Measurements from ENCODE around the gene NUDT3. TPM values are rescaled to one million over a fixed set of nuclear protein-coding genes. Genes with fewer than 3 reads are reported as not detected.
"Not testable (repeated sequence)": the region's sequence is repeated elsewhere in the genome, so short reads cannot be mapped to it uniquely, and the experiment has no call there.

NUDT3 gene
- total and polyA plus RNA-seq, 4 donors, result 9.0 to 38.5 (median 22.8) TPM

- no peak for ATAC-seq (ENCODE audit: insufficient read depth, low FRiP score)
- H3K9ac ChIP-seq (ENCODE audit: insufficient read depth in 1 of 2, low read length in 2 of 2), result no peak overlapping the region
- 78 to 84% methylated on average over 3 of the region's 3 CpGs for whole genome bisulfite sequencing, 2 donors
- H3K4me1 ChIP-seq (ENCODE audit: control insufficient read depth in 5 of 5, insufficient read depth in 5 of 5, low read length in 5 of 5), result peaks cover 4 to 15% (median 8%) of the 10 kb centered on the region in 5 donors
- H3K9me3 ChIP-seq (ENCODE audit: control insufficient read depth in 4 of 4, insufficient read depth in 3 of 4, low read length in 3 of 4), result no peaks in the 10 kb centered on the region
- H3K36me3 ChIP-seq (ENCODE audit: control insufficient read depth in 4 of 4, insufficient read depth in 4 of 4, low read length in 4 of 4), result peaks cover 0 to 2% (median 0%) of the 10 kb centered on the region in 4 donors
- DNase-seq, result no peak
- no peak overlapping the region for H3K27ac ChIP-seq (ENCODE audit: low read depth in 1 of 2, low read length in 1 of 2)
- TF ChIP-seq CTCF (IDR thresholded peaks at IDR 0.05; ENCODE audit: control extremely low read depth, extremely low read depth), result no peak
- H3K27me3 ChIP-seq (ENCODE audit: control insufficient read depth in 3 of 3, insufficient read depth in 3 of 3, low read length in 2 of 3), result no peaks in the 10 kb centered on the region
- H3K4me3 ChIP-seq, result no peak overlapping the region
Observed at GRCh38 chr6:34355889-34356288, 36.6 kb downstream of the NUDT3 start.

GRCh38 chr6:34354230-34354629, 38.2 kb downstream of the NUDT3 start:
- not testable (repeated sequence) for ATAC-seq (ENCODE audit: insufficient read depth, low FRiP score); H3K9ac ChIP-seq (ENCODE audit: insufficient read depth in 1 of 2, low read length in 2 of 2)

GRCh38 chr6:34353530-34353929, 38.9 kb downstream of the NUDT3 start:
- H3K9me3 ChIP-seq (ENCODE audit: control insufficient read depth in 4 of 4, insufficient read depth in 3 of 4, low read length in 3 of 4); H3K27me3 ChIP-seq (ENCODE audit: control insufficient read depth in 3 of 3, insufficient read depth in 3 of 3, low read length in 2 of 3); H3K36me3 ChIP-seq (ENCODE audit: control insufficient read depth in 4 of 4, insufficient read depth in 4 of 4, low read length in 4 of 4); DNase-seq; ATAC-seq (ENCODE audit: insufficient read depth, low FRiP score); H3K4me3 ChIP-seq; H3K9ac ChIP-seq (ENCODE audit: insufficient read depth in 1 of 2, low read length in 2 of 2); H3K27ac ChIP-seq (ENCODE audit: low read depth in 1 of 2, low read length in 1 of 2); H3K4me1 ChIP-seq (ENCODE audit: control insufficient read depth in 5 of 5, insufficient read depth in 5 of 5, low read length in 5 of 5): not testable (repeated sequence)
- WGBS, 2 donors, result 90 to 92% methylated on average over 7 of the region's 7 CpGs

More at GRCh38 chr6:34354230-34354629, 38.2 kb downstream of the NUDT3 start:
- not testable (repeated sequence) for H3K36me3 ChIP-seq (ENCODE audit: control insufficient read depth in 4 of 4, insufficient read depth in 4 of 4, low read length in 4 of 4); H3K27ac ChIP-seq (ENCODE audit: low read depth in 1 of 2, low read length in 1 of 2); DNase-seq; H3K27me3 ChIP-seq (ENCODE audit: control insufficient read depth in 3 of 3, insufficient read depth in 3 of 3, low read length in 2 of 3); H3K9me3 ChIP-seq (ENCODE audit: control insufficient read depth in 4 of 4, insufficient read depth in 3 of 4, low read length in 3 of 4); H3K4me3 ChIP-seq
- WGBS, 2 donors, result 95 to 97% methylated on average over 6 of the region's 6 CpGs
- peaks cover 0 to 11% (median 8%) of the 10 kb centered on the region in 5 donors for H3K4me1 ChIP-seq (ENCODE audit: control insufficient read depth in 5 of 5, insufficient read depth in 5 of 5, low read length in 5 of 5)

- Histone ChIP-seq H3K9ac (ENCODE audit: insufficient read depth in 1 of 2, low read length in 2 of 2) (no peak overlapping the region), H3K27me3 (ENCODE audit: control insufficient read depth in 3 of 3, insufficient read depth in 3 of 3, low read length in 2 of 3) (no peaks in the 10 kb centered on the region), H3K4me3 (no peak overlapping the region), H3K9me3 (ENCODE audit: control insufficient read depth in 4 of 4, insufficient read depth in 3 of 4, low read length in 3 of 4) (no peaks in the 10 kb centered on the region), H3K4me1 (ENCODE audit: control insufficient read depth in 5 of 5, insufficient read depth in 5 of 5, low read length in 5 of 5) (peaks cover 0 to 9% (median 0%) of the 10 kb centered on the region in 5 donors), H3K36me3 (ENCODE audit: control insufficient read depth in 4 of 4, insufficient read depth in 4 of 4, low read length in 4 of 4) (peaks cover 0 to 2% (median 0%) of the 10 kb centered on the region in 4 donors), H3K27ac (ENCODE audit: low read depth in 1 of 2, low read length in 1 of 2) (no peak overlapping the region)
- DNase-seq (no peak), ATAC-seq (ENCODE audit: insufficient read depth, low FRiP score) (no peak)
- WGBS, 2 donors, result 86 to 88% methylated on average over 2 of the region's 2 CpGs
- no peak for TF ChIP-seq CTCF (IDR thresholded peaks at IDR 0.05; ENCODE audit: control extremely low read depth, extremely low read depth)
Observed at GRCh38 chr6:34352305-34352937, 40.0 kb downstream of the NUDT3 start.
